Fibroblast of lung (primary cell): ENCODE data around the gene FLNA. TPM values are rescaled to one million over a fixed set of nuclear protein-coding genes. Genes with fewer than 3 reads are reported as not detected.

Experiments used
- DNase-seq, 2 donors: peaks; one replicate each; pipeline versions ENCODE4 v3.0.0 to v3.0.0-alpha.2; 2010; ENCODE audit warnings: low read depth in 2 of 2
- H2AFZ ChIP-seq: 2 replicates; pipeline ENCODE4 v1.5.1; 2012; ENCODE audit warnings: low read length, control low read depth, inconsistent platforms
- H3K27ac ChIP-seq: 2 replicates; pipeline ENCODE4 v1.5.1; 2011; ENCODE audit warnings: low read length, control low read depth; ENCODE audit not compliant: insufficient read depth
- H3K27me3 ChIP-seq: 2 replicates; pipeline ENCODE4 v1.5.1; 2011; ENCODE audit warnings: mild to moderate bottlenecking, low read length; ENCODE audit not compliant: control insufficient read depth, insufficient read depth
- H3K36me3 ChIP-seq: 2 replicates; pipeline ENCODE4 v1.5.1; 2011; ENCODE audit warnings: low read length; ENCODE audit not compliant: control insufficient read depth, insufficient read depth
- H3K4me1 ChIP-seq: 2 replicates; pipeline ENCODE4 v1.5.1; 2011; ENCODE audit warnings: low read length; ENCODE audit not compliant: control insufficient read depth, insufficient read depth; ENCODE audit errors: extremely low read depth
- H3K4me2 ChIP-seq: 2 replicates; pipeline ENCODE4 v1.5.1; 2011; ENCODE audit warnings: low read length, control low read depth; ENCODE audit not compliant: insufficient read depth; ENCODE audit errors: extremely low read depth
- H3K4me3 ChIP-seq, 4 experiments: fragments of 200-600 bp in 1 of 4; sonication (generic) in 1 of 4; replicated peaks in 1 of 4; 2 replicates each; pipeline ENCODE4 v1.5.1; 2011 to 2016; ENCODE audit warnings: low read length in 4 of 4, low read depth in 3 of 4, mild to moderate bottlenecking in 3 of 4, control low read depth in 2 of 4, inconsistent platforms in 1 of 4, mixed read lengths in 1 of 4; ENCODE audit not compliant: insufficient read depth in 1 of 4; ENCODE audit errors: control extremely low read depth in 1 of 4
- H3K79me2 ChIP-seq: 2 replicates; pipeline ENCODE4 v1.5.1; 2012; ENCODE audit warnings: mild to moderate bottlenecking, low read length, inconsistent platforms; ENCODE audit not compliant: control insufficient read depth, insufficient read depth
- H3K9ac ChIP-seq: 2 replicates; pipeline ENCODE4 v1.5.1; 2011; ENCODE audit warnings: mild to moderate bottlenecking, low read length, control low read depth; ENCODE audit not compliant: insufficient read depth
- H3K9me3 ChIP-seq: 2 replicates; pipeline ENCODE4 v1.5.1; 2012; ENCODE audit warnings: low read depth, low read length; ENCODE audit not compliant: control insufficient read depth, insufficient read depth
- H4K20me1 ChIP-seq: 2 replicates; pipeline ENCODE4 v1.5.1; 2011; ENCODE audit warnings: low read length; ENCODE audit not compliant: control insufficient read depth, insufficient read depth; ENCODE audit errors: extremely low read depth
- CTCF ChIP-seq, 2 donors: IDR thresholded peaks in 1 of 2; conservative IDR thresholded peaks in 1 of 2; 1 replicate in 1 of 2; 2 replicates in 1 of 2; pipeline ENCODE4 v1.5.1; 2011 to 2012; ENCODE audit warnings: low read length in 2 of 2, control low read depth in 1 of 2, inconsistent platforms in 1 of 2, low read depth in 1 of 2, mild to moderate bottlenecking in 1 of 2
- EZH2 ChIP-seq: IDR thresholded peaks from 2 replicates; pipeline ENCODE4 v1.5.1; 2012; ENCODE audit warnings: low read length, control low read depth, mild to moderate bottlenecking; ENCODE audit errors: missing control alignments
- polyA plus RNA-seq, 2 donors: library from polyadenylated mRNA; depleted of rRNA in 1 of 2; stranded (reverse) in 1 of 2; unstranded in 1 of 2; fragments of >200 nt; gene quantifications; 2 replicates each; pipeline ENCODE4 v1.2.1, GENCODE V29; 2011 to 2012; ENCODE audit warnings: missing spikeins in 1 of 2
- total RNA-seq: library from RNA; depleted of rRNA; stranded (reverse); fragments of >200 nt; gene quantifications from 2 replicates; pipeline ENCODE4 v1.2.1, GENCODE V29; 2014

FLNA gene
- total and polyA plus RNA-seq, 2 donors (not counting 1 experiment from before 2014, with no cell fraction given): 799 to 2,728 TPM

- Histone ChIP-seq H3K79me2 (no peaks in the 10 kb centered on the region), H3K4me2 (no peak overlapping the region), H4K20me1 (no peaks in the 10 kb centered on the region), H3K36me3 (no peaks in the 10 kb centered on the region), H2AFZ (no peak overlapping the region), H3K27me3 (peaks cover 2% of the 10 kb centered on the region), H3K4me3 (no peak overlapping the region), H3K9me3 (no peaks in the 10 kb centered on the region), H3K9ac (no peak overlapping the region), H3K27ac (no peak overlapping the region), H3K4me1 (no peaks in the 10 kb centered on the region)
- no peak for TF ChIP-seq EZH2
- no peak for DNase-seq
These were observed 41.9 kb downstream of the FLNA start for GRCh38 chrX:154332561-154332960.

- Histone ChIP-seq H3K36me3 (no peaks in the 10 kb centered on the region), H3K4me1 (no peaks in the 10 kb centered on the region), H3K79me2 (no peaks in the 10 kb centered on the region), H3K9ac (no peak overlapping the region), H3K4me3 (no peak overlapping the region), H3K9me3 (no peaks in the 10 kb centered on the region), H3K27me3 (peaks cover 7% of the 10 kb centered on the region), H3K27ac (no peak overlapping the region), H2AFZ (no peak overlapping the region), H3K4me2 (no peak overlapping the region), H4K20me1 (no peaks in the 10 kb centered on the region)
- no peak for TF ChIP-seq EZH2
- TF ChIP-seq CTCF (conservative IDR thresholded peaks at IDR 0.05 in 1 of 2, IDR thresholded peaks at IDR 0.05 in 1 of 2; ENCODE audit: low read depth in 1 of 2, low read length in 2 of 2): no peak
- DNase-seq: no peak
These were observed 45.1 kb downstream of the FLNA start for GRCh38 chrX:154329294-154329693.

- Histone ChIP-seq H3K4me1 (no peaks in the 10 kb centered on the region), H3K4me2 (no peak overlapping the region), H3K9ac (no peak overlapping the region), H3K79me2 (no peaks in the 10 kb centered on the region), H3K9me3 (no peaks in the 10 kb centered on the region), H3K4me3 (no peak overlapping the region), H4K20me1 (no peaks in the 10 kb centered on the region), H2AFZ (no peak overlapping the region), H3K36me3 (no peaks in the 10 kb centered on the region), H3K27ac (no peak overlapping the region), H3K27me3 (peaks cover 7% of the 10 kb centered on the region)
- no peak for DNase-seq
- TF ChIP-seq CTCF (conservative IDR thresholded peaks at IDR 0.05 in 1 of 2, IDR thresholded peaks at IDR 0.05 in 1 of 2; ENCODE audit: low read depth in 1 of 2, low read length in 2 of 2) (no peak), EZH2 (no peak)
These were observed 45.8 kb downstream of the FLNA start for GRCh38 chrX:154328646-154329045.
